GM12872 (cell line): Measurements from ENCODE around the gene COA7.

Experiments used
- TF ChIP-seq, protein P1 (sequence below): IDR thresholded peaks from 3 replicates; pipeline ENCODE4 v1.5.1; 2011; ENCODE audit warnings: low read depth, mild to moderate bottlenecking, low read length, moderate library complexity; ENCODE audit not compliant: insufficient read depth

Gene COA7

DNA sequence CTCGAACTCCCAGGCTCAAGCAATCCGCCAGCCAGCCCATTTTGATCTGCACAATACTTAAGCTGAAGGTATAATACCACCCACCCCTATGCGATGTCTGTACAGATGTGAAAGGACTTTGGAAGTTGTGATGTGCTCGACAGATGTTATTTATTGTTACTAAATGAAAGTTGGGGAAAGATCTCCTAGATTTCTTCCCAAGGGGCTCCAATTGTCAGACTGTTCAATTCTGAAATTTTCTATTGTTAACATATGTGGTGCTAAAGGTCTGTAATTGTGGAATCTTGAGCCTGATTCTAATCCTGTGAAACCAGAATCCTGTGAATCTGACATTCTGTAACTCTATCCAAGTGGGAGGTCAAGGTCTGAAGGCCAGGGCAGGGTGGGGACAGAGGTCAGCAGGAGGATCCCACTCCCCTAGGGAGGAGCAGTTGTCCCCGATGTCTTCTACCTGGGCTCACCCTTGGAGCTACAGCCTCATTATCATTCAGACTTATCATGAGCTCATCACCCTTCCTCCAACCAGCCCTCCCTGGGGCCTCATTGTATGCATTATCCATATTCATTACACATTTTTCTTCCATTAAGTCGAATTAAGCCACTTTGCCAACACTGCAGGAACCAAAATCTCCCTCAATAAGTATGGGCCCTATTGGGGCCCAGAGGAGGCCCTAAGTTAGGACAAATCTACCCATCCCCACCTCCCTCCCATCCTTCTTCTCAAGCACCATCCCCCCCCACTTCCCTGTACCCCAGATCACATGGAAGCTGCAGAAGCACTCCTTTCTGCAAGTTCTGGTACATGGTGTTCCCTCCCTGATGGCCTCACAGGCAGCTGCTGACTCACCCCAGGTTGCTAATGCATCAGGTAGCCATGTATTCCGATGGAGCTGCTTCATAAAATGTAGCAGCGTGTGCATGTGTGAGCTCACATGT is 32.9 kb downstream of the COA7 start:
- TF ChIP-seq, protein P1, sequence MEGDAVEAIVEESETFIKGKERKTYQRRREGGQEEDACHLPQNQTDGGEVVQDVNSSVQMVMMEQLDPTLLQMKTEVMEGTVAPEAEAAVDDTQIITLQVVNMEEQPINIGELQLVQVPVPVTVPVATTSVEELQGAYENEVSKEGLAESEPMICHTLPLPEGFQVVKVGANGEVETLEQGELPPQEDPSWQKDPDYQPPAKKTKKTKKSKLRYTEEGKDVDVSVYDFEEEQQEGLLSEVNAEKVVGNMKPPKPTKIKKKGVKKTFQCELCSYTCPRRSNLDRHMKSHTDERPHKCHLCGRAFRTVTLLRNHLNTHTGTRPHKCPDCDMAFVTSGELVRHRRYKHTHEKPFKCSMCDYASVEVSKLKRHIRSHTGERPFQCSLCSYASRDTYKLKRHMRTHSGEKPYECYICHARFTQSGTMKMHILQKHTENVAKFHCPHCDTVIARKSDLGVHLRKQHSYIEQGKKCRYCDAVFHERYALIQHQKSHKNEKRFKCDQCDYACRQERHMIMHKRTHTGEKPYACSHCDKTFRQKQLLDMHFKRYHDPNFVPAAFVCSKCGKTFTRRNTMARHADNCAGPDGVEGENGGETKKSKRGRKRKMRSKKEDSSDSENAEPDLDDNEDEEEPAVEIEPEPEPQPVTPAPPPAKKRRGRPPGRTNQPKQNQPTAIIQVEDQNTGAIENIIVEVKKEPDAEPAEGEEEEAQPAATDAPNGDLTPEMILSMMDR = no peak

DNA sequence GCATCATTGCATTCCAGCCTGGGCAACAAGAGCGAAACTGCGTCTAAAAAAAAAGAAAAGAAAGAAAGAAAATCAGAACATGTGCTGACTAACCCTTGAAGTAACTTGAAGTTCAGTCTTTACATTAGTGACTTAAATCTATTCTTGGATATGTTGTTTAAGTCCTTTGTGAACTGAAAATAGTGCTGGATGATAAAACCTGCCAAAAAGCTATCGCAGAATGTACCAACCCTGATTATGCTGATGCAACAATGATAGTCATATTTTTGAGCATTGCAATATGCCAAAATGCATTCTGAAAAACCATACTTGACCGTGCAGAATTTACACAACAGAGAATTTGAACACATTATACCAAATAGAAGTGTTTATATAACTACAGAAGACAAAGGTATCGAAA is 34.4 kb downstream of the COA7 start:
- TF ChIP-seq, protein P1 = no peak

DNA sequence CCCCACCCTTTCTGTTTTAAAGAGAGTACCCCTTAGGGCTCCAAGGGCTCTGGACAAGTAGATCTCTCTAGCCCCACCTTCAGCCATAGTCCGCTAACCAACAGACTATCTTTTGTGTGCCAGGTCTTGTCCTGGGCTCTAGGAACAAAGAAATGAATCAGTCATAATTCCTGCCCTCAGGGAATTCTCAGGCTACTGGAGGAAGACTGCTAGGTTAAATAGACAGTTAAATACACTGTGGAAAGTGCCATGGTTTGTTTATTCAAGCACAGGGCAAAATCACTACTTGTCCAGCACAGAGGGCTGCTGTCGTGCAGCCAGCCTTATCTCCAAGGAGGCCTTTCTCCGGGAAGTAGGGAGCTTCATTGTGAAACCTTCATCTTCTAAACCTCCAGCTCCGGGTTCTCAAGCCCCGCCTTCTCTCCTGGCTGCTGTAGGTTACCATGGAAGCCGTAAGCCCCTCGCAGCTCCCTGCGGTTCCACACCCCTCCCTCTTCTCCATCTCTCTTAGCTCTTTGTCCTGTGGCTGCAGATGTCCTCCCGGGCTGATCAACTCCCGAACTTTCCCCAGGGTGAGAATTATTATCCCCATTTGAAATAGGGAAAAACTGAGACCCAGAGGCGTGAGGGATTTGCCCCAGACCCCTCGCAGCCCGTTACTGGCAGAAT is 35.4 kb downstream of the COA7 start:
- TF ChIP-seq, protein P1 = no peak

DNA sequence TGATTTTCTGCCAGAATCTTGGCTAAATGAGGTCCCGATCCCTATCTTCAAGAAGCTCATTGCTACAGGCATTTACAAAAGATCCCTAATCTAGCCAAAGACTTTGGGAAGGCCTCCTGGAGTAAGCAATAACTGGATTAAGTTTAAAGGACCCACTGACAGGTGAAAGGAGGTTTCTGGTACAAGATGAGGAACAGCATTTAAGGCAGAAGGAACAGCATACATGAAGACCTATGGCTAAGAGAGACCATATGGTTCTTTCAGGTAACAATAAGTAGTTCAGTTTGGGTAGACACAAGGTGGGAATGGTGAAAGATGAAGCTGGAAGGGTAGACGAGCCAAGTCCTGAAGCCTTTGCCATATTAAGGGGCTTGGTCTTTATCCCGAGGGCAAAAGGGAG is 37.3 kb downstream of the COA7 start:
- TF ChIP-seq, protein P1 = no peak

DNA sequence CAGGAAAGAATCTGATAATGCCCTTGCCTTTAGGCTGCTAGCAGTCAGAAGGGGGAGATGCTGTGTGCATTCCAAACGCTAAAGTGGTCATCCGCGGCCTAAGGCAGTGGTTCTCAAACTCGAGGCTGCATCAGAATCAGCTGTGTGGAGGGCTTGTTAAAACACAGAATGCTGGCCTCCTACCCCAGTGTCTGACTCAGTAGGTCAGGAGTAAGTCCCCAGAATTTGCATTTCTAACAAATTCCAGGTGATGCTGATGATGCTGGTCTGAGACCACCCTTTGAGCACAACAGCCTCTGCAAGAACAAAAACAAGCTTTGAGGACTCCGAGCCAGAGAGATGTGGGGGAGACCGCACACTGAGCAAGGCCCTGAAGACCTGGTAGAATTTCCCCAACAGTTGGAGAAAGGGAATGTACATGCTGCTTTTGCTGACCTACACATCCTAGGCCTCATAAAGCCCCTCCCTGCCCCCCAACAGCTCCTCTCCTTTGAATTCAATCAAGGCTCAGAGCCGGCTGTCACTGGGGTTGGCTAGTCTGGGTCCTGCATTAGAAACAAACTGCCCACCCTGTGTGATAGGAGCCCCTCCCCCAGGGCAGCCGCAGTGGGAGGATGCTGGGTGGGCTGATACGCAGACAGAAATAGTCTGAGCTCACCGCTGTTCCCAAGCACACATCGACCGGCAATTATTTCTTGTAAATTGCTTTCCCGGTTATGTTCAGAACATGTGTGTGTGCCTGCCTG is 38.1 kb downstream of the COA7 start:
- TF ChIP-seq, protein P1 = no peak

DNA sequence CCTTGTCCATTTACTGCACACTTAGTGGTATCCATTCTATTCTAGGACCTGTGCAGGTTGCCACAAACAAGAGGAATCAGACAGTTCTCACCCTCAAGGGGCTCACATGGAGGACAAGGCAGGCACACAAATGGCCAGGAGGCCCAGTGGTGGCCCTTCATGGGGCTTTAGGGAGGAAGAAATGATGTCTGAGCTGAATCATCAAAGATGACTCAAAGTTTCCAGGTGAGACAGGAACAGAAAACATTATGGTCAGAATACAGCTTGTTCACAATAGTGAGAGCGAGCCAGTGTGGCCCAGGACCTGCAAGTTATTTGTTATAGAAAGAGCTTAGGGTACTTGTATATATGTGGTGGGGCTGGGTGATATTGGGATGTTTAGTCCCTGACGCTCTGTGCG is 38.8 kb downstream of the COA7 start:
- TF ChIP-seq, protein P1 = no peak

DNA sequence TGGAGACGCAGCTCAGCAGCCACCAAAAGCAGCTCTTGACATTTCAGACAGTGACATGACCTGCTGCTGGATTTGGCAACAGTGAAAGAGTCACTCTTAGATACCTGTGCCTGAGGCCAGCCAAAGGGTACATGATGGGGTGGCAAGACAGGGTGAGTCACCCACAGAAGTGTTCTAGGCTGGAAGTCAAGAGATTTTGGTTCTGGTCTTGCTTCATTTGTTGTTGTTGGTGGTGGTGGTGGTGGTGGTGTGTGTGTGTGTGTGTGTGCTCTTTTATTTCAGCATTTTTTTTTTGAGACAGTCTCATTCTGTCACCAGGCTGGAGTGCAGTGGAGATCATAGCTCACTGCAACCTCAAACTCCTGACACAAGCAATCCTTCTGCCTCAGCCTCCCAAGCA is 39.4 kb downstream of the COA7 start:
- TF ChIP-seq, protein P1 = no peak
